ENCODE data around the gene HEY2.
"Not testable (repeated sequence)": the region's sequence is repeated elsewhere in the genome, so short reads cannot be mapped to it uniquely, and the experiment has no call there.

Gene HEY2

DNA sequence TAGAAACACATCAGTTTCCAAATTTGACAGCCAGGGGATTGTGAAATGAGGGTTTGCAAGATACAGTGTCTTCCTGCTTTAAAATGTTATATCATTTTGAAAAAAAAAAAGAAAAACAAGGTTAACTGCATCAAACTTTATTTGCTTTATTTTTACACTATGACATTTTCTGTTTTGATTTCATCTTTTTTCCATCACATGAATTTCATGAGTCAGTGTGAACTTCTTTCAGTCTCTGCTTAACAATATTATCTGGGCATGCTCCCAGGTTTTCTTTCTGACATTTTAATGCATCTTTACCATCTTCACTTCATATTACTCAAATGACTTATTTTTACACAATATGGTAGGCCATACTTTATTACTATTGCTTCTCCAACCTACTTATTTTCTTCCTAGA lies 43.2 kb downstream of the HEY2 start:
- in situ Hi-C loops (cut with HindIII; ENCODE audit: low sequenced_read_pairs), result no loop called here

DNA sequence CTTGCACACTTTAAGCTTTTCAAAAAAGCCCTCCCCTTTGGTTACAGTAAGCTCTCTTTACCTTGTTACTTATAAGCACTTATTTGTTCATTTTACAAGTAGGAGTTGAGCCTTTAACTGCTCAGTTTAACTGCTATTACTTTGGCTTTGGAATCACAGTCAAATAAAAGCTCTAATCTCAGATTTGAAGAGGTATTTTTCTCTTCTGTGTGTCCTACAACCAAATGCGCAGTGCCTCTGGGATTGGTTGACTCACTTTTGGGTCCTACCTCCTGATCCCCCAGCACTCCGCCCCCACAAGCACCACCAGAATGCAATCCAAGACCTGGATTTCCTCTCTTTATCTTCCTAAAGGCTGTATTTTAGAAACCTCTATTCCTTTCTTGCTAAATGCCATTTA lies 43.8 kb downstream of the HEY2 start:
- in situ Hi-C loops (cut with HindIII; ENCODE audit: low sequenced_read_pairs), result no loop called here

DNA sequence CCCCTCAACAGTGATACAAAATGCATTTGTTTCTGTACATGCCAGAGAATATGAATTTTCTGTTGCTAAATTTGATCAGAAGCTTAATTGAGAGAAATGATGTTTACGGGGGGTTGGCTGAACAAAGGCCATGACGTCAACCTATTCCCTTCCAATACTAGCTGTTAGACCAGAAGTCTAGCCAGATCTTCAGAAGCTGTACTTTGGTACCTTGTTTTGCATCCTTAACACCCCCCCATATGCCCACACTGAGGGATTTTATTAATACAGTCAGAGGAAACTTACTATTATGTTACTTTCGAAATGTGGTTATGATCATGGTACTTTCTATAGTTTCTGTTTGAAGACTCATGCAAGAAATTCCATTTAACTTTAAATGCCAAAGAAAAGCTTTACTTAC lies 44.4 kb downstream of the HEY2 start:
- in situ Hi-C loops (cut with HindIII; ENCODE audit: low sequenced_read_pairs), result no loop called here

DNA sequence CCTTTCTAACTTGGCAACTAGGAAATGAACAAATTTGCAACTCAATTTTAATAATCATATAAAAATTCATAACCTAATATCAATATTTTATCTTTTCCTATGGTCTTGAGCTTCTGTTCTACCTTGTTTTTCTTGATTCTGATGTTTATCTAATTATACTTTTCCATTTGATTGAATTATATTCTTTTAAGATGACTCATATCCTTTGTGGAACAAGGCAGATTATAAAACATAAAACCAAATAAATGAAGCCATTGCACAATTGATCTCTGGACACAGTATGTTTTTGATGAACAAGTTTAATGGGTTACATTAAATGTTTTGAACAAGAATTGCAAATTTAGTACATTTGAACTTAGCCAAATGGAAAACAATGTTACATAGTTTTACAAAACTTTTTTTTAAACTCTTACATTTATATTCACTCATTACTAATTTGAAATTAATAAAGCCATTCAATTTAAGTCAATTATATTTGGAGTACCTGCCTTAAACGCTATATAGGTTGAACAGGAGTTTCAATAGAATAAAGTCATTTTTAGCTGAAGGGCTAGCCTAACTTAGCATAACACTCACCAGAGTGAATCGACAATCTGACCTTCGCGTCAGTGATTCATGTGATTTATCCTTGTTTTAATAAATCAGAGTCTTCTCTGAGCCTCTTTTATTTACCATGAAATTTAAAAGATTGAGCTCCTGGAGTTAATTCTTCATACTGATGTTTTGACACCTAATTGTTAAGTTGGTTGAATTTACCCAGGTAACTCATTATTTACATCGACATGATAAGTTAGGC lies 45.1 kb downstream of the HEY2 start:
- in situ Hi-C loops (cut with HindIII; ENCODE audit: low sequenced_read_pairs), result no loop called here

DNA sequence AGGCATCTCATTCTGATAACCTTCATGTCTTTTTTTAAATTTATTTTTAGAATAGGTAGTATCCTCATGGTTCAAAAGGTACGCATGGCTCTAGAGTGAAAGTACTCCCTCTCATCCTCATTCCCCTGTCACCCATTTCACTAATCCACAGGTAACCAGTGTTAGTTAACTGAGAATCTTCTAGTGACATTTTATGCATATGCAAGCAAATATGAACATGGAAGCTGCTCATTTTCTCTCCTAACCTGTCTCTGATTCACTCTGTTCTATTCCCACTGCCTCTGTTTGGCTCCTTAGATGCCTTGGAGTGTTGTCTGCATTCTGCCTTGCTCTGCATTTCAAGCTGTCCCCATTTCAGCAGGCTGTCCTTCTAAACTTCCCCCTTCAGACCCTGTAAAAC lies 45.9 kb downstream of the HEY2 start:
- in situ Hi-C loops (cut with HindIII; ENCODE audit: low sequenced_read_pairs), result no loop called here

DNA sequence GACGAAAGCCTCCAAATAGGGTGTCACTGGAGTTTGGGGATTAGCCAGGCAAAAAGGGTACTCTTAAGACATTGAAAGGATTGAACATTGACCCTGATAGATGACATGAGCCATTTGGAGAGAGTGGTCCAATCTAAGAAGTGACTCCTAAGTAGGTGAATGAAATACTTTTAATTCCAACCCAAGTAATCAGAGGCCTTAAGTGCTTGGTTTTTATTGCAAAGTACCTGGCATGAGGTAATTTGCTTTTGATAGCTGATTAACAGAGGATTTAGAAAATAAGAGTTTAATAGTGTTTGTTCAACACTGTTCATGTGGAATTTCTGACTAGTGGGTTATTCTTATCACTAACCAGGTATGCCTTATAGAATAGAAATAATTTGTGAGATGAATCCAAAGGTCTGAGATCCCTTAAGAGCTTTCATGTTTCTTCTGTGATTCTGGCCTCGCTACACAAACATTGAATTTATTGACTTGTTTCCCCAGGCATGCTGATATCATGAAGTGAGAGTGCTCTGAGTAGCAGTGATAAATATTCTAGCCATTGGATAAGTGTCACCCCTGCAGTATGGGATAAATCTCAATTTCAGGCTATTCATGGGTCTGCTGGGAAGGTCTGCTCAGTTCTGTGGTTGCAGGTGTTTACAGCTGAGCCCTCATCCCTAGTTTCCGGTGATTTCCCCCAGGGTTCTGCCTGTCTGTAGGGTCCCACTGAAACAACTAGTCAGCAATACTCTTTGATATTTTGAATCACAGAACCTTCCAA lies 47.9 kb downstream of the HEY2 start:
- in situ Hi-C loops (cut with HindIII; ENCODE audit: low sequenced_read_pairs), result no loop called here

DNA sequence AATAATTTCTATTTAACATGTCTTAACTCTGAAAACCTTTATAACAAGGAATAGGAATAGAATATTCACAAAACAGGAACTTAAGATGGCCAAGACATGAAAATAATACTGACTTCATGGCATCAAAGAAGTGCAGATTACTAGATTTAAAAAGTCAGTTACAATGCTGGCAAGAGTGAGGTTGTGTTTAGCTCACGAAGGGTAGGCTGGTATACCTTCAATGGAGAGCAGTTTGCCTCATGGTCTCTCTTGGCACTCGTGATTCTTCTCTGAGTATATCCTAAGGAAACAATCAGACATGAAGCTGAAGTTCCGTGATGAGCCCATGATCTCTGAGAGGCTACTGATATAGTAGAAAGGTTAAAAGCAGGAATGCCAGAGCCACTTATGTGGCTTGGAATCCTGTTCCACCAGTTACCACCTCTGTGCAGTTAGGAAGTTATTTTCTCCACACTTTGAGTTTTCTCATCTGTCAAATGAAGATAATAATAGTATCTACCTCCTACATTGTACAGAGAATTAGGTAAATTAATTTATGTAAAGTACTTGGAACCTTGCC lies 48.5 kb downstream of the HEY2 start:
- in situ Hi-C loops (cut with HindIII; ENCODE audit: low sequenced_read_pairs), result no loop called here

DNA sequence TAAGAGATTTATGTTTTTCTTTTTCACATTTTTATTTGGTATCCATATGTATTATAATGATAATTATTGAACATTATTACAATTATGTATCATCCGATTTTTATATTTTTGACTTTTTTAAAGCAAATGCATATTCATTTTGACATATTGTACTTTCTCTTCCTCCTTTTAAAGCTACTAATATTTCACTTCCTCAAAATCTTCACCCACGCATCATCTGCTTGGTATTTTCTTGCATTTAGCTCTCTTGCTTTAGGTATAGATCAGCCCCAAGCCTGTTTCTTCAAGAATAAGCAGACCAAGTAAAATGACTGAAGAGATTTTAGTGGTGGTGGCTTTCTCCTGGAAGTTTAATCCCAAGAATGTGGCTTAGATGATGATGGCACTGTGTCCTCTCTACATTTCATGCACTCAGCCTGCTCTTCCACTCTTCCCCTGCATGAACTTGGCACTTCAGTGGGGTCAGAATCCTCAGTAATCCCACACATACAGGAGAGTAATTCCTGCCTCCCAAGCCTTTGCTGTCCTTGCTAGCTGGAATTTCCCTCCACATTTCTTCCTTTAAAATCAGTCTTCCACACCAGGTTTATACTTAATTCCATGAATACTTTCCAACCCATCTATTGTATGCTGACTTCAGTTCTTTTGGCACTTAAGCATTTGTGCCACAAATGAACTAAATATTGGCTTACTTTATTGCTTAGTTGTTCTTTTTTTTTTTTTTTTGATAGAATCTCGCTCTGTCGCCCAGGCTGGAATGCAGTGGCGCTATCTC lies 49.5 kb downstream of the HEY2 start:
- in situ Hi-C loops (cut with HindIII; ENCODE audit: low sequenced_read_pairs), result no loop called here

DNA sequence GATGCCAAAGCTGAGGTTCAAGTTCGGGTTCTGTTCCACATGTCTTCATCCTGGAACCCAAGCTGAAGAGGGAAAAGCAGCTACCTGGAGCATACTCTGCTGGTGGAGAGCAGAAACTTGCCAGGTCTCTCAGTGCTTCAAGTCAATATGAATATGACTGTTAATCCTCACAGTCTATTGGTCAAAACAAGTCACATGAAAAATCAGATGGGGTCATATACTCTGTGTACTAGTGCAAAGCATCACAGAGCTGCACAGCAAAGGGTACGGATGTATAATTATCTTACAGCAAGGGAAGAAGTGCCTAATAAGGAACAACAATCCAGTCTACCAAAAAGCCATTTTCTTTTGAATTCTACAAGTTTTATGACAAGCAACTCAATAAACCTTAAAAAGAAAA lies 53.0 kb downstream of the HEY2 start:
- in situ Hi-C loops (cut with HindIII; ENCODE audit: low sequenced_read_pairs), result no loop called here

DNA sequence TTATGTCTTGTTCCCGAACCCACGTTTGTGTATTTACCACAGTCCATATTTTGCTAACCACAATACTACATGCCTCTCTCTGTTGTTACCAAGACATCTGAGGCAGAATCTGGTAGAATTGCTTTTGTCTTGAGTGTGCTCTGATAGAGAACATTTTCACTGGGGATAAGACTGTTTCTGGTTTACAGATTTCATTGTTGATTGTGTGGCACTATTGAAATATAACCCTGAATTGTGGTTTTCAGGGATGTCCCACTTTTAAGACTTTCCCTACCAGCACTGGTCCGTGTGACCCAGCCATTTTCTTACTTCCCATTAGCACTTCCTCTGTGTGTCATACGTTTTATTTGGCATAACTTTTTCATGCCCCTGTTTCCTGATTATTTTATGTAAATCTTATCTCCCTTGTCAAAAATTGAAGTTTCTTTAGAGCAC lies 53.5 kb downstream of the HEY2 start:
- in situ Hi-C loops (cut with HindIII; ENCODE audit: low sequenced_read_pairs), result no loop called here

DNA sequence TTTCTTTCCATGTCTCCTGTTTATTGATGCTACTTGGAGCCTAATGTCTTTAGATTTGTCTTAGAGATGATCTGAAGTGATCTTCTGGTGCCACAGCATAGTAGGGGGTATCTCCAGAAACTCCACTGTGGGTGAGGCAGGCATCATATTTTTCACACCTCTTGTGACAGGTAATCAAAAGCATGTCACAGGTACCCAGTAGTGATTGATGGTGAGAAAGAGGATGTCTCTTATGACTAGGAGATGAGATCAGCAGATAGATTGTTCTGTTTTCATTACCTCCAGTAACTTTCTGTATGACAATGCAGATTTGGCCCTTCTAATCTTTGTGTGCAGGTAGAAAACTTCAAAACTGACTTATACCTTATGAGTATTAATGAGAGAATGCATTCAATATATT lies 54.8 kb downstream of the HEY2 start:
- in situ Hi-C loops (cut with HindIII; ENCODE audit: low sequenced_read_pairs), result no loop called here

DNA sequence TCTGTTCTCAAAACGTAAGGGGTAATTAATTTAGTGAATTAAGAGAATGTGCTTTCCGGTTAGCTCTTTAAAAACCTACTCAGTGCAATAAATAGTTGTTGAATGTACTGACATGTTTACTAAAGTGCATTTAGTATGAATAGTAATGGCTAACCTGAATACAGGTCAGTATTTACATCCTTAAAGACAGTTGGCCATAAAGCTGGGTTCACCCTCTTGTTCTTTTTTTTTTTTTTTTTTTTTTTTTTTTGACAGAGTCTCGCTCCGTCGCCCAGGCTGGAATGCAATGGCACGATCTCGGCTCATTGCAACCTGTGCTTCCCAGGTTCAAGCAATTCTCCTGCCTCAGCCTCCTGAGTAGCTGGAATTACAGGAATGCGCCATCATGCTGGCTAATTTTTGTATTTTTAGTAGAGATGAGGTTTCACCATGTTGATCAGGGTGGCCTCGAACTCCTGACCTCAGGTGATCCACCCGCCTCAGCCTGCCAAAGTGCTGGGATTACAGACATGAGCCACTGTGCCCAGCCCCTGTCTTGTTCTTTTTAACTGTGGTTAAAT lies 55.5 kb downstream of the HEY2 start:
- in situ Hi-C loops (cut with HindIII; ENCODE audit: low sequenced_read_pairs), result not testable (repeated sequence)

DNA sequence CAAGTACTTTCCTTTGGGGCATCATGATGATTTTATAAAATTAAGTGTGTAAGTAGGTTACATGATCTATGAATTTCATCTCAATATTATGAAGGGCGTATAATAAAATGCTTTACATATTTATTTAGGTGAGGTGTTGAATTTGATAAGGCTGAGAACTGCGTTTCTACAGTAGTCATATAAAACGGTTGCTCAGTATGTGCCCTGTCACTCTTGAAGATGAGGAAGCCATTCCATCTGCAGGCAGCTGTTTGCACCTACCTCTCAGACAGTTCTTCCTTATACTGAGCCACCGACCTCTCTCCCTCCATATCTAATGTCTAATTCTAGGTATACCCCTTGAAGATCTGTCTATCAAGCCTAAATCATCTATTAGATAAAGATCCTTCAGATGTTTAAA lies 57.4 kb downstream of the HEY2 start:
- in situ Hi-C loops (cut with HindIII; ENCODE audit: low sequenced_read_pairs), result no loop called here

DNA sequence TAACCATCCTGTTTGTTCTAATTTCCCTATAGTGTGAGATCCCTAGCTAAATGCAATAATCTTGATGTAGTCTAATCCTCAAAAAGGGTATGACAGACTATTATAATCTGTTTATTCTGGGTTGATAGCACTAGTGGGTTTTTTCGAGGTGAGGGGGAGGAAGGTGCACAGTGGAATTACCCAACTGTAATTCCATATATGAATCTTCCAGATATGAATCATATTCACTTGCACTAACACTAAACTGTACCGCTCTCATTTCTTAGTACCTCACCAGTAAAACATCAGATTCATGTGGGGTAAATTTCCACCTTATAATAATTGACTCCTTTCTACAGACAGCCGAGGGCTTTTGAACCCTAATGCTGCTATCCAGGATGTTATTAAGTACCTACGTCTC lies 57.9 kb downstream of the HEY2 start:
- in situ Hi-C loops (cut with HindIII; ENCODE audit: low sequenced_read_pairs), result no loop called here

DNA sequence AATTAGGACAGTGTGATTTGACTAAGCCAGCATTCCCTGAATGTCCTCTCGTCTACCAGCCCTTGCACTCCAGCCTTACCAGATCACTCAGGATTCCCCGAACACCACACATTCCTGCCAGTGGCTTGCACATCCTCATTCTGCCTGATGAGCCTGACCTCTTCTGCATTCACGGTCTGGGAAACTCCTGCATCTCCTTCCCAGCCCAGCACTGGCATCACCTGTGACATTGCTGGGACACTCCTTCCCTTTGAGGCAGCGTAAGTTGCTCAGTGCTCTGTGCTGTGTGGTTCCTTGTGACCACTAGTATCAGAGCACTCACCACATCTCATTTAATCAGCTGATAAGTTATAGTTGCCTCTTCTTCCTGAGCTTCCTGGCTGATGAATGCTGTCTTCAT lies 58.6 kb downstream of the HEY2 start:
- in situ Hi-C loops (cut with HindIII; ENCODE audit: low sequenced_read_pairs), result no loop called here

DNA sequence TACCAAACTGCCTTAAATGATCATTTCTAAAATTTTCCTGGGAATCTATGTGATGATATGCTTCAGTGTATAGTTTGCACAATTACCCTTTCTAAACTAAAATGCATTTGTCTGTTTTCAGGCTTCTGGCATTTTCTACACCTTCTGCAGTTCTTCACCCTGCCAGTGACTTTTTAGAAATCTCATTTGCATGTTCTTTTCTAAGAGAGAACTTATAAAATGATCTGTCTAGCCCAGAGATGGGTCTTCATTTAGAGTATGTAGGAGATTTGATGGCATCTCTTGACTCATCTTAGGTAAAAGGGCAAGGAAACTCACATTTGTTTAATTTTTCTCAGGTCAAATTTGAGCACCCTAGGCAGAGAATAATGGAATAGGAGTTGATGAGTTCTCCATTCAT lies 59.2 kb downstream of the HEY2 start:
- in situ Hi-C loops (cut with HindIII; ENCODE audit: low sequenced_read_pairs), result no loop called here

DNA sequence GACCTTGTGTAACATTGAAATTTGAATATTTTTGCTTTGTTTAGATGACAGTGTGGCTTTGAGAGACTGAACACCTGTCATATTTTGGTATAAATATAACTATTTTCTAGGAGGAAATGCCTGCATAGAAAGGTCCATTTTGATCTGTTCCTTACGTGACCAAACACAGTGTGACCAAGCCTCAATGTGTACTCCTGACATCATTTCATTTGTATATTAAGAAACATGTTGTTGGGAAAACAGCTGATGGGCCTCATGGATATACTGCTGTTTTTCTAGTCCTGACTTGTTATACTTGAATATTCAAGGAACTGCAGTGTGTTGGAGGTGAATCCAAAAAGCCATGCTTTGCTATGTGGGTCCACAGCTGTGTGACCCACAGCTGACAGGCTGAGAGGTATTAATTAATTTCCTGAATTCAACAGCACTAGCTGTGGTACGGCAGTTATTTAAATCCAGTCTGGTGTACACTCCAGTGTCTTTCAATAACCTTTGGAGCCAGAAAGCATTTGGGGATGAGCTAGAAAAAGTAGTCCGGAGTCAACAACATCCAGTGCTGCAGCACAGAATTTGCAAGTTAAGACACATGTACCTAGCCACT lies 60.2 kb downstream of the HEY2 start:
- in situ Hi-C loops (cut with HindIII; ENCODE audit: low sequenced_read_pairs), result no loop called here

DNA sequence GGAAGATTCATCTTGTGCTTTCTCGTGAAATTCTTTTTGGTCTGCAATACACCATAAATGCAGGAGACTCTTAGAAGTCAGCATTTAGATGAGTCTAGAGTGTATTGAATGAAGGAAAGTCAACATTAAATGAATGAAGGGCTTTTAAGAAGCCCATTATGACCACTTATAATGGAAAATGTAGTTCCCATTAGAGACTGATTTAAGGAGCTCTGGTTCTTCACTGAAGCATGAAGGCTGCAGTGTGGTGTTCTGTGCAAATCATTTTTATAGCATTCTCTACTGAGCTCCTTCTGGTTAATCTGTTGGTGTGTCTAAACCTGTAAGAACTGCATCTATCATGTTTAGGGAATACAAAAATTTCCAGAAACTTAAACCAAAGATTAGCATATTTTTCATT lies 61.0 kb downstream of the HEY2 start:
- in situ Hi-C loops (cut with HindIII; ENCODE audit: low sequenced_read_pairs), result no loop called here

Data from DLD1 (cell line).